Measurements from ENCODE around the gene OPRM1.

The OPRM1 gene

DNA sequence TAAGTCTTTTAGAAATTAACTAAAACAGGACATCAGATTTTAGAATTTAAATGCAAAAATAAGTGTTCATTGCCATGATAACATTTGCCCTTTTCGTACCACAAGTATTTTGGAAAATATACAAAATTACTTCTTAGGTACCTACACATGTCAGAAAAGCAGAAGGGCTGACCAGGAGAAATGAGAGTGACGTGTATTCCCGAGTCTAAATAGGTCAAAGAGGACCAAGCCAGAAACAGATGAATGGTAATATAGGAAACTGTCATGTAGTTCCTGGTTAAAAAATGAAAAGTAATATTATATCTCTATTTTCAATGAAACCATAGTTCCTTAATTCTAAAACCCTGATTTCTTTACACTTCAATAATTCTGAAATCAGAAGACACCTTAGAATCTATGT, 191.4 kb downstream of the OPRM1 start:
- Histone ChIP-seq H4K20me1 (ENCODE audit: control insufficient read depth, insufficient read depth, low read depth, low read length) (no peaks in the 10 kb centered on the region), H3K9me2 (replicated peaks; ENCODE audit: control insufficient read depth, low read length) (no peaks in the 10 kb centered on the region), H3K79me2 (ENCODE audit: control insufficient read depth, low read length) (no peaks in the 10 kb centered on the region), H3K4me1 (ENCODE audit: control insufficient read depth, low read length) (peaks cover 5% of the 10 kb centered on the region; the same call in 1 of the 2 replicates), H3F3A (ENCODE audit: control insufficient read depth, insufficient read depth) (no peaks in the 10 kb centered on the region), H3K4me3 (ENCODE audit: low read length) (no peak overlapping the region), H3K27ac (ENCODE audit: low read depth, low read length) (no peak overlapping the region), H3K9me3 (ENCODE audit: control insufficient read depth, insufficient read depth, low read length) (no peaks in the 10 kb centered on the region), H3K36me3 (ENCODE audit: control insufficient read depth, low read length) (no peaks in the 10 kb centered on the region), H3K4me2 (ENCODE audit: low read length) (no peak overlapping the region), H3K27me3 (ENCODE audit: control insufficient read depth, low read length) (no peaks in the 10 kb centered on the region)
- TF ChIP-seq, protein P1, sequence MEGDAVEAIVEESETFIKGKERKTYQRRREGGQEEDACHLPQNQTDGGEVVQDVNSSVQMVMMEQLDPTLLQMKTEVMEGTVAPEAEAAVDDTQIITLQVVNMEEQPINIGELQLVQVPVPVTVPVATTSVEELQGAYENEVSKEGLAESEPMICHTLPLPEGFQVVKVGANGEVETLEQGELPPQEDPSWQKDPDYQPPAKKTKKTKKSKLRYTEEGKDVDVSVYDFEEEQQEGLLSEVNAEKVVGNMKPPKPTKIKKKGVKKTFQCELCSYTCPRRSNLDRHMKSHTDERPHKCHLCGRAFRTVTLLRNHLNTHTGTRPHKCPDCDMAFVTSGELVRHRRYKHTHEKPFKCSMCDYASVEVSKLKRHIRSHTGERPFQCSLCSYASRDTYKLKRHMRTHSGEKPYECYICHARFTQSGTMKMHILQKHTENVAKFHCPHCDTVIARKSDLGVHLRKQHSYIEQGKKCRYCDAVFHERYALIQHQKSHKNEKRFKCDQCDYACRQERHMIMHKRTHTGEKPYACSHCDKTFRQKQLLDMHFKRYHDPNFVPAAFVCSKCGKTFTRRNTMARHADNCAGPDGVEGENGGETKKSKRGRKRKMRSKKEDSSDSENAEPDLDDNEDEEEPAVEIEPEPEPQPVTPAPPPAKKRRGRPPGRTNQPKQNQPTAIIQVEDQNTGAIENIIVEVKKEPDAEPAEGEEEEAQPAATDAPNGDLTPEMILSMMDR (IDR thresholded peaks at IDR 0.05; ENCODE audit: low read depth, low read length, poor library complexity, severe bottlenecking) = no peak
- no peak for TF ChIP-seq EZH2phosphoT487 (IDR thresholded peaks at IDR 0.05; ENCODE audit: borderline replicate concordance, low read length)

DNA sequence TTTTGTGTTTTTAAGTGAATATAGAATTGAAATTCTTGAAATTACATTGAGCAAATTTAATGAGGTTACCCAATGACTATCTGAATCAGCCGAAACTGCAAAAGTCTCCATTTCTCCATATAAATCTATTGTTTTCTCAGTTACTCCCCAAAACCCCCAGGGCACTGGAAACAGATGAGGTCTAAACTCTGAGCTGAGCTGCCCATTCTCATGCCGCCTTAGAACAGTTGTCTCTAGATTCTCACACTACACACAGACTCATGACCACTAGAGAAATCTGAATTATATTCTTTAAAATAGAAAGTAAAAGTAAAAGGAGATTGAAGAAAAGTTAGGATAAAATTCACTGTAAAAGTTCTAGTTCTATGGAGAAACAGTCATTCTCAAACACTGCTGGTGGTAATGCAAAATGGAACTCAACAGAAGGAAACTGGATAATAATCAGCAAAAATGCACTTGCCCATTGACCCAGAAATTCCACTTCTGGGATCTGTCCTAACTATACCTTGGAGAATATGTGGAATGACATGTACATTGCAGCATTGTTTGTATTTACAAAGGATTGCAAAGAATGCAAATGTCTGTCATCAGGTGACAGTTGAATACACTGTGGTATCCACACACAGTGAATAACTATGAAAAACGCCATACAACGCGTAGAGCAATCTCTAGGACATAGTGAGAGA, 192.0 kb downstream of the OPRM1 start:
- Histone ChIP-seq H3K27me3 (ENCODE audit: control insufficient read depth, low read length) (no peaks in the 10 kb centered on the region), H3K4me1 (ENCODE audit: control insufficient read depth, low read length) (peaks cover 5% of the 10 kb centered on the region; the same call in 1 of the 2 replicates), H3K4me3 (ENCODE audit: low read length) (no peak overlapping the region), H3K9me3 (ENCODE audit: control insufficient read depth, insufficient read depth, low read length) (no peaks in the 10 kb centered on the region), H4K20me1 (ENCODE audit: control insufficient read depth, insufficient read depth, low read depth, low read length) (no peaks in the 10 kb centered on the region), H3K36me3 (ENCODE audit: control insufficient read depth, low read length) (no peaks in the 10 kb centered on the region), H3K79me2 (ENCODE audit: control insufficient read depth, low read length) (no peaks in the 10 kb centered on the region), H3K27ac (ENCODE audit: low read depth, low read length) (no peak overlapping the region), H3K4me2 (ENCODE audit: low read length) (no peak overlapping the region), H3F3A (ENCODE audit: control insufficient read depth, insufficient read depth) (no peaks in the 10 kb centered on the region), H3K9me2 (replicated peaks; ENCODE audit: control insufficient read depth, low read length) (no peaks in the 10 kb centered on the region)
- TF ChIP-seq EZH2phosphoT487 (IDR thresholded peaks at IDR 0.05; ENCODE audit: borderline replicate concordance, low read length) = no peak
- TF ChIP-seq, protein P1 (IDR thresholded peaks at IDR 0.05; ENCODE audit: low read depth, low read length, poor library complexity, severe bottlenecking) = no peak

DNA sequence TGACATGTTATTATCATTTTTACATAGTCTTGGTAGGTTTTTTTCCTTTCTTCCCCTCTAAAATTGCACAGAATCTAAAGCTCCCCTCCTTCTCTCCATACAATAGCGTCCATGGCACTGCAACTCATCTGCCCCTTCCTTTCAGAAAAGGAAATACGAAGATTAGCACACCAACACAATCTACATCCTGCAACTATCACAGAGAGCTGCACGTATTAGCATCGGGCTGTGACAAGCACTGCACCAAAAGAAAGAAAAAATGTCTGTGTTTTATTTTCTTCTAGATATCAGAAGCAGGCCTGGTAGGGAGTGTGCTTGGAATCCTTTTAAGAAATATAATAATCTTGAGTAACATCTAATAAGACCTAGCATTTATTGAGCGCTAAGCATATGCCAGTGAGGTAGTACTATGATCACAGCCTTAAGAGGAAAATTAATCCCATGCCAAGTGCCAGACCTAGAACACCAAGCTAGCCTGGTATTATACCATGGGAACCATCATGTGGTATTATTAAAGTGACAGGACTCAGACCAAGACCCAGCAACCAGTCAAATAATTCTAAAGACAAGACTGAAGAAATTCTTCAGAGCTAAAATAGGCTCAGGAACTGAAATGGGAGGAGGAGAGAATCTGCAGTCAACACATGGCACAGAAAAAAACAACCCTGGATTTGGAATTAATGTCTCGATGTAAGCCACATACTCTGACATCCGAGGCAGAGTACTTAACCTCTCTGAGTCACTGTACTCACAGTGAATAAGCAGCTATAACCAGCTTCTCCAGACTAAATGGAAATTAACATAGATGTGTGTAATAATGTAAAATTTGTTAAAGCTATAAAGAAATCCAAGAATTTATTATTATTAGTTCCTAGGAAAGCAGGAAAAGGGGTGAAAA, 193.2 kb downstream of the OPRM1 start:
- H3K27me3 ChIP-seq (ENCODE audit: control insufficient read depth, low read length) = no peaks in the 10 kb centered on the region
- no peaks in the 10 kb centered on the region for H4K20me1 ChIP-seq (ENCODE audit: control insufficient read depth, insufficient read depth, low read depth, low read length)
- H3K9me3 ChIP-seq (ENCODE audit: control insufficient read depth, insufficient read depth, low read length) = no peaks in the 10 kb centered on the region
- H3K9me2 ChIP-seq (replicated peaks; ENCODE audit: control insufficient read depth, low read length) = no peaks in the 10 kb centered on the region
- no peaks in the 10 kb centered on the region for H3K36me3 ChIP-seq (ENCODE audit: control insufficient read depth, low read length)
- no peak overlapping the region for H3K4me2 ChIP-seq (ENCODE audit: low read length)
- H3K4me1 ChIP-seq (ENCODE audit: control insufficient read depth, low read length) = peaks cover 5% of the 10 kb centered on the region; the same call in 1 of the 2 replicates
- no peak overlapping the region for H3K27ac ChIP-seq (ENCODE audit: low read depth, low read length)
- no peaks in the 10 kb centered on the region for H3F3A ChIP-seq (ENCODE audit: control insufficient read depth, insufficient read depth)
- H3K4me3 ChIP-seq (ENCODE audit: low read length) = no peak overlapping the region
- H3K79me2 ChIP-seq (ENCODE audit: control insufficient read depth, low read length) = no peaks in the 10 kb centered on the region
- no peak for TF ChIP-seq EZH2phosphoT487 (IDR thresholded peaks at IDR 0.05; ENCODE audit: borderline replicate concordance, low read length)
- TF ChIP-seq, protein P1 (IDR thresholded peaks at IDR 0.05; ENCODE audit: low read depth, low read length, poor library complexity, severe bottlenecking) = no peak
